Right cardiac atrium (tissue), 5 donors: ENCODE data around the gene BPIFA3. TPM values are rescaled to one million over a fixed set of nuclear protein-coding genes. Genes with fewer than 3 reads are reported as not detected.

Experiments used
- ATAC-seq, 2 donors: fragments of 200-7000 bp; cut with Tn5 transposase; one replicate each; pipeline versions ENCODE4 v1.8.0 to v1.9.1; 2020; ENCODE audit warnings: moderate library complexity in 2 of 2, mild to moderate bottlenecking in 1 of 2
- DNase-seq, 3 donors: peaks; one replicate each; pipeline ENCODE4 v3.0.0-alpha.2; 2020
- H3K27ac ChIP-seq: one replicate; pipeline ENCODE4 v1.5.1; 2013; ENCODE audit warnings: mild to moderate bottlenecking, low read length, control low read depth, moderate library complexity
- H3K27me3 ChIP-seq: one replicate; pipeline ENCODE4 v1.6.1; 2013; ENCODE audit not compliant: control insufficient read depth, insufficient read depth
- H3K4me1 ChIP-seq: one replicate; pipeline ENCODE4 v1.6.1; 2013; ENCODE audit warnings: low read length; ENCODE audit not compliant: control insufficient read depth, insufficient read depth
- H3K4me3 ChIP-seq: one replicate; pipeline ENCODE4 v1.5.1; 2013; ENCODE audit warnings: low read length, control low read depth
- H3K9me3 ChIP-seq: one replicate; pipeline ENCODE4 v1.6.1; 2013; ENCODE audit warnings: low read length; ENCODE audit not compliant: control insufficient read depth
- WGBS: extraction: QIAGEN DNeasy Blood & Tissue Kit; methylation state at CpG from one replicate; pipeline ENCODE4 v1.1.7; 2013; 5-methylcytosine and 5-hydroxymethylcytosine counted together
- intact Hi-C, 4 donors: fragments of 100-400 bp; cut with DNase I; formaldehyde crosslinking; loops; one replicate each; pipeline versions ENCODE4 v1.11.0 to v1.14.0; 2022 to 2023
- long read RNA-seq, 4 donors: library from polyadenylated mRNA; unstranded; transcript quantifications; one replicate each; pipeline ENCODE4 v2.0.0, GENCODE V29; 2020 to 2021
- polyA plus RNA-seq: library from polyadenylated mRNA; stranded (reverse); fragments of 200-250 nt; gene quantifications from one replicate; pipeline ENCODE4 v1.2.3, GENCODE V29; 2013
- total RNA-seq, 4 donors: library from RNA; stranded (reverse); fragmentation: NEBNext Ultra II Directional; extraction: Animal tissue kit (Norgen Biotek cat#: 25700); gene quantifications; one replicate each; pipeline ENCODE4 v1.2.1, GENCODE V29; 2021
- donor health status: healthy with polysubstance abuse.
- donor health status: DM: no; HTN: yes; CAD: no.
- donor health status: DM: no; HTN: no; CAD: no.
- donor health status: DM: no; HTN: yes; CAD: no; lungs with severe emphysema.
- donor health status: DM: yes; HTN: yes; CAD: no.

Gene BPIFA3
- total RNA-seq (not detected), polyA plus RNA-seq (not detected)
- long read RNA-seq, donor 1, result 0 reads
- long read RNA-seq, donor 2, result 0 reads
- long read RNA-seq, donor 3, result 0 reads
- long read RNA-seq, donor 4, result 0 reads

- WGBS, result 72% methylated on average over 2 of the region's 2 CpGs
- intact Hi-C loops, result no loop called here
- H3K9me3 ChIP-seq, result no peaks in the 10 kb centered on the region
- H3K4me3 ChIP-seq, result no peak within 1 kb of the TSS
- DNase-seq, result no peak
- no peak for ATAC-seq
- no peak within 1 kb of the TSS for H3K27ac ChIP-seq
- H3K27me3 ChIP-seq, result peaks cover 3% of the 10 kb centered on the region
- H3K4me1 ChIP-seq, result no peaks in the 10 kb centered on the region
Observed at GRCh38 chr20:33217052-33217451, at the start of gene BPIFA3. Gene BPIFA3, plus strand, starts transcription at chr20:33217352. Its CDS starts 185 bp downstream, at chr20:33217537.

- Histone ChIP-seq H3K9me3 (no peaks in the 10 kb centered on the region), H3K27me3 (no peaks in the 10 kb centered on the region), H3K4me3 (no peak within 1 kb of the TSS), H3K4me1 (no peaks in the 10 kb centered on the region), H3K27ac (no peak within 1 kb of the TSS)
- DNase-seq (no peak), ATAC-seq (no peak)
- 75% methylated on average over 8 of the region's 8 CpGs for WGBS
- intact Hi-C loops, result no loop called here
Observed at GRCh38 chr20:33167859-33168258, 49.3 kb upstream of the BPIFA3 start, which contains the start of gene BPIFA2. Gene BPIFA2, plus strand, starts transcription at chr20:33168159. Its CDS starts 987 bp downstream, at chr20:33169146.

- Histone ChIP-seq H3K27me3 (no peaks in the 10 kb centered on the region), H3K27ac (no peak overlapping the region), H3K9me3 (no peaks in the 10 kb centered on the region), H3K4me1 (no peaks in the 10 kb centered on the region), H3K4me3 (no peak overlapping the region)
- WGBS, result 53% methylated on average over 8 of the region's 8 CpGs
- ATAC-seq (no peak), DNase-seq (no peak)
- intact Hi-C loops, result no loop called here
Observed at GRCh38 chr20:33169176-33169794, 47.9 kb upstream of the BPIFA3 start.

GRCh38 chr20:33172781-33173180, 44.4 kb upstream of the BPIFA3 start:
- Histone ChIP-seq H3K4me3 (no peak overlapping the region), H3K4me1 (no peaks in the 10 kb centered on the region), H3K27me3 (no peaks in the 10 kb centered on the region), H3K9me3 (no peaks in the 10 kb centered on the region), H3K27ac (no peak overlapping the region)
- WGBS, result 47% methylated on average over 7 of the region's 7 CpGs
- DNase-seq (no peak), ATAC-seq (no peak)
- intact Hi-C loops, result no loop called here

- Histone ChIP-seq H3K4me3 (no peak overlapping the region), H3K4me1 (no peaks in the 10 kb centered on the region), H3K27me3 (no peaks in the 10 kb centered on the region), H3K9me3 (no peaks in the 10 kb centered on the region), H3K27ac (no peak overlapping the region)
- no peak for ATAC-seq
- intact Hi-C loops, result no loop called here
- WGBS, result 93% methylated on average over 3 of the region's 3 CpGs
- DNase-seq, result no peak
Observed at GRCh38 chr20:33175123-33175522, 42.0 kb upstream of the BPIFA3 start.

GRCh38 chr20:33176101-33176500, 41.1 kb upstream of the BPIFA3 start:
- DNase-seq, result no peak

GRCh38 chr20:33177866-33178265, 39.3 kb upstream of the BPIFA3 start:
- intact Hi-C loops, result no loop called here
- Histone ChIP-seq H3K4me1 (no peaks in the 10 kb centered on the region), H3K4me3 (no peak overlapping the region), H3K9me3 (no peaks in the 10 kb centered on the region), H3K27ac (no peak overlapping the region), H3K27me3 (no peaks in the 10 kb centered on the region)
- DNase-seq (no peak), ATAC-seq (no peak)
- 44% methylated on average over 9 of the region's 9 CpGs for WGBS

More at GRCh38 chr20:33176101-33176500, 41.1 kb upstream of the BPIFA3 start:
- ATAC-seq, result no peak
- intact Hi-C loops, result no loop called here
- Histone ChIP-seq H3K9me3 (no peaks in the 10 kb centered on the region), H3K4me3 (no peak overlapping the region), H3K27me3 (no peaks in the 10 kb centered on the region), H3K27ac (no peak overlapping the region), H3K4me1 (no peaks in the 10 kb centered on the region)
- WGBS, result 66% methylated on average over 3 of the region's 3 CpGs

- Histone ChIP-seq H3K4me3 (no peak overlapping the region), H3K27me3 (no peaks in the 10 kb centered on the region), H3K27ac (no peak overlapping the region), H3K9me3 (no peaks in the 10 kb centered on the region), H3K4me1 (no peaks in the 10 kb centered on the region)
- ATAC-seq, result no peak
- 73% methylated on average over 6 of the region's 6 CpGs for WGBS
- intact Hi-C loops, result no loop called here
- no peak for DNase-seq
Observed at GRCh38 chr20:33178726-33179125, 38.4 kb upstream of the BPIFA3 start.

- Histone ChIP-seq H3K27me3 (no peaks in the 10 kb centered on the region), H3K4me3 (no peak overlapping the region), H3K9me3 (no peaks in the 10 kb centered on the region), H3K4me1 (no peaks in the 10 kb centered on the region), H3K27ac (no peak overlapping the region)
- DNase-seq (no peak), ATAC-seq (no peak)
- WGBS, result 87% methylated on average over 5 of the region's 5 CpGs
- intact Hi-C loops, result no loop called here
Observed at GRCh38 chr20:33180169-33180568, 37.0 kb upstream of the BPIFA3 start.

- Histone ChIP-seq H3K4me1 (no peaks in the 10 kb centered on the region), H3K27ac (no peak overlapping the region), H3K9me3 (no peaks in the 10 kb centered on the region), H3K27me3 (no peaks in the 10 kb centered on the region), H3K4me3 (no peak overlapping the region)
- intact Hi-C loops, result no loop called here
- no peak for ATAC-seq
- DNase-seq, result no peak
- 43% methylated on average over 1 of the region's 1 CpG for WGBS
Observed at GRCh38 chr20:33181482-33182093, 35.6 kb upstream of the BPIFA3 start.

- DNase-seq (no peak), ATAC-seq (no peak)
- Histone ChIP-seq H3K27ac (no peak overlapping the region), H3K4me1 (no peaks in the 10 kb centered on the region), H3K4me3 (no peak overlapping the region), H3K9me3 (no peaks in the 10 kb centered on the region), H3K27me3 (no peaks in the 10 kb centered on the region)
- intact Hi-C loops, result no loop called here
- 78% methylated on average over 2 of the region's 2 CpGs for WGBS
Observed at GRCh38 chr20:33183312-33183711, 33.8 kb upstream of the BPIFA3 start.
